OCI-LY1 (cell line): Measurements from ENCODE around the gene LSM11.
A peak's percentile ranks its signal among the peaks of the same experiment; 100 is the strongest.

ENCODE experiments used
- H2AFZ ChIP-seq: fragments of 200-600 bp; sonication (generic), shearing (Covaris generic); 2 replicates; pipeline ENCODE4 v1.6.0; 2014; ENCODE audit warnings: antibody characterized with exemption, mild to moderate bottlenecking, low read length
- H3F3A ChIP-seq: fragments of 200-600 bp; sonication (generic), shearing (Covaris generic); 2 replicates; pipeline ENCODE4 v1.6.0; 2014; ENCODE audit warnings: mild to moderate bottlenecking, antibody characterized with exemption, low read length, moderate library complexity; ENCODE audit not compliant: insufficient read depth
- H3K27ac ChIP-seq: fragments of 200-600 bp; sonication (generic); 2 replicates; pipeline ENCODE4 v1.5.1; 2014; ENCODE audit warnings: low read length, mixed run types, mild to moderate bottlenecking, low read depth; ENCODE audit not compliant: poor library complexity, severe bottlenecking
- H3K27me3 ChIP-seq: fragments of 200-600 bp; sonication (generic); 2 replicates; pipeline ENCODE4 v1.6.0; 2014; ENCODE audit warnings: antibody characterized with exemption, mild to moderate bottlenecking, low read length, moderate library complexity; ENCODE audit not compliant: insufficient read depth
- H3K36me3 ChIP-seq: fragments of 200-600 bp; sonication (generic); 2 replicates; pipeline ENCODE4 v1.6.1; 2014; ENCODE audit warnings: mild to moderate bottlenecking, antibody characterized with exemption, low read length, moderate library complexity, mixed read lengths; ENCODE audit not compliant: insufficient read depth
- H3K4me1 ChIP-seq: fragments of 200-600 bp; sonication (generic); 2 replicates; pipeline ENCODE4 v1.5.1; 2014; ENCODE audit warnings: mild to moderate bottlenecking, low read length, moderate library complexity; ENCODE audit not compliant: insufficient read depth, severe bottlenecking
- H3K4me2 ChIP-seq: fragments of 200-600 bp; sonication (generic), shearing (Covaris generic); 2 replicates; pipeline ENCODE4 v1.6.1; 2014; ENCODE audit warnings: low read length
- H3K4me3 ChIP-seq: fragments of 200-600 bp; sonication (generic); 2 replicates; pipeline ENCODE4 v1.5.1; 2014; ENCODE audit warnings: low read length, low read depth, mild to moderate bottlenecking, mixed read lengths; ENCODE audit not compliant: poor library complexity, severe bottlenecking
- H3K79me2 ChIP-seq: fragments of 200-600 bp; shearing (Covaris generic); 2 replicates; pipeline ENCODE4 v1.6.1; 2016; ENCODE audit warnings: mixed run types, low read length, mixed read lengths; ENCODE audit not compliant: insufficient read depth
- H3K9ac ChIP-seq: fragments of 200-600 bp; sonication (generic), shearing (Covaris generic); 2 replicates; pipeline ENCODE4 v1.6.1; 2014; ENCODE audit warnings: mild to moderate bottlenecking, low read length, mixed read lengths
- H3K9me2 ChIP-seq: fragments of 200-600 bp; sonication (generic), shearing (Covaris generic); 2 replicates; pipeline ENCODE4 v1.6.1; 2014; ENCODE audit warnings: low read depth, mild to moderate bottlenecking, low read length, mixed read lengths
- H3K9me3 ChIP-seq: fragments of 200-600 bp; shearing (Covaris generic); 2 replicates; pipeline ENCODE4 v1.6.1; 2014; ENCODE audit warnings: low read length, mixed read lengths
- H4K20me1 ChIP-seq: fragments of 200-600 bp; sonication (generic), shearing (Covaris generic); 2 replicates; pipeline ENCODE4 v1.6.0; 2016; ENCODE audit warnings: mild to moderate bottlenecking, low read length; ENCODE audit not compliant: insufficient read depth
- CTCF ChIP-seq: fragments of 200-600 bp; sonication (generic), shearing (Covaris generic); IDR thresholded peaks from 2 replicates; pipeline ENCODE4 v1.5.1; 2017; ENCODE audit warnings: mild to moderate bottlenecking, antibody characterized with exemption, low read length, moderate library complexity, mixed read lengths
- EZH2 ChIP-seq: fragments of 200-600 bp; sonication (generic), shearing (Covaris generic); IDR thresholded peaks from 2 replicates; pipeline ENCODE4 v1.8.0; 2017; ENCODE audit warnings: borderline replicate concordance, mixed run types, mild to moderate bottlenecking, antibody characterized with exemption, low read length, moderate library complexity, mixed read lengths

Gene LSM11

GRCh38 chr5:157714596-157714864 lies 29.0 kb upstream of the LSM11 start:
- Histone ChIP-seq H3K4me2 (no peak overlapping the region), H3K79me2 (no peaks in the 10 kb centered on the region)
- no peak for TF ChIP-seq EZH2
- no peak for TF ChIP-seq CTCF

GRCh38 chr5:157718519-157718918 lies 25.0 kb upstream of the LSM11 start:
- no peaks in the 10 kb centered on the region for H3K36me3 ChIP-seq
- H2AFZ ChIP-seq, result no peak overlapping the region
- H3K9ac ChIP-seq, result no peak overlapping the region
- H3F3A ChIP-seq, result no peaks in the 10 kb centered on the region
- no peaks in the 10 kb centered on the region for H3K27me3 ChIP-seq
- H3K79me2 ChIP-seq, result no peaks in the 10 kb centered on the region
- H3K4me1 ChIP-seq, result no peaks in the 10 kb centered on the region
- no peaks in the 10 kb centered on the region for H4K20me1 ChIP-seq
- H3K4me3 ChIP-seq, result no peak overlapping the region
- no peaks in the 10 kb centered on the region for H3K9me3 ChIP-seq
- no peak overlapping the region for H3K27ac ChIP-seq
- TF ChIP-seq EZH2 (no peak), CTCF (peak; percentile 48)
- H3K9me2 ChIP-seq, result no peaks in the 10 kb centered on the region
- no peak overlapping the region for H3K4me2 ChIP-seq

More at GRCh38 chr5:157714596-157714864, 29.0 kb upstream of the LSM11 start:
- Histone ChIP-seq H2AFZ (no peak overlapping the region), H3F3A (no peaks in the 10 kb centered on the region), H3K36me3 (no peaks in the 10 kb centered on the region), H3K27ac (no peak overlapping the region), H3K4me3 (no peak overlapping the region), H3K9me3 (no peaks in the 10 kb centered on the region), H3K9me2 (no peaks in the 10 kb centered on the region), H3K27me3 (no peaks in the 10 kb centered on the region), H4K20me1 (no peaks in the 10 kb centered on the region), H3K9ac (no peak overlapping the region), H3K4me1 (no peaks in the 10 kb centered on the region)

GRCh38 chr5:157719245-157719644 lies 24.3 kb upstream of the LSM11 start:
- no peak overlapping the region for H2AFZ ChIP-seq
- H3K4me3 ChIP-seq, result no peak overlapping the region
- no peaks in the 10 kb centered on the region for H3F3A ChIP-seq

More at GRCh38 chr5:157719245-157719644, 24.3 kb upstream of the LSM11 start:
- Histone ChIP-seq H3K4me2 (no peak overlapping the region), H3K9me2 (no peaks in the 10 kb centered on the region), H3K4me1 (no peaks in the 10 kb centered on the region), H4K20me1 (no peaks in the 10 kb centered on the region), H3K79me2 (no peaks in the 10 kb centered on the region), H3K36me3 (no peaks in the 10 kb centered on the region), H3K9ac (no peak overlapping the region), H3K27ac (no peak overlapping the region), H3K9me3 (no peaks in the 10 kb centered on the region), H3K27me3 (no peaks in the 10 kb centered on the region)
- TF ChIP-seq EZH2 (no peak), CTCF (no peak)
